ENCODE measurements around the gene MYO5B.

DNA sequence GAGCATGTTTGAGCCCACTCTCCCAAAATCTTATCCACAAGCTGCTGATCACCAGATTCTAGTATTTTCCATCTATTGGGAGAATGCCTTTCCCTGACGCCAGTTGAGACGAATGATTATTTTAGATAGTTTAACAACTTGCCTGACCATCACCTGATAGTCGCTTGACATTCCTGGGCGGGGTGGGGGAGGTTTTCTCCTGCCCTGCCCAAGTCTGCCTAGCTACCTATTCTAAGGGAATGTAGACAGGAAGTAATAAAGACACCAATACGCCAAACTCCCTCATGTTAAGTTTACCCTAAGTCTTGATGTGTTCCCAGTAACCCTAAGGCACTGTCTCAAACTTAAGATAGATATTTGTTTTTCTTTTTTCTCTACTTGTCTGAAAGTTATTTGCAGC is 377.0 kb downstream of the MYO5B start:
- TF ChIP-seq EZH2phosphoT487 (IDR thresholded peaks at IDR 0.05; ENCODE audit: borderline replicate concordance, low read length) = no peak
- TF ChIP-seq, protein P1, sequence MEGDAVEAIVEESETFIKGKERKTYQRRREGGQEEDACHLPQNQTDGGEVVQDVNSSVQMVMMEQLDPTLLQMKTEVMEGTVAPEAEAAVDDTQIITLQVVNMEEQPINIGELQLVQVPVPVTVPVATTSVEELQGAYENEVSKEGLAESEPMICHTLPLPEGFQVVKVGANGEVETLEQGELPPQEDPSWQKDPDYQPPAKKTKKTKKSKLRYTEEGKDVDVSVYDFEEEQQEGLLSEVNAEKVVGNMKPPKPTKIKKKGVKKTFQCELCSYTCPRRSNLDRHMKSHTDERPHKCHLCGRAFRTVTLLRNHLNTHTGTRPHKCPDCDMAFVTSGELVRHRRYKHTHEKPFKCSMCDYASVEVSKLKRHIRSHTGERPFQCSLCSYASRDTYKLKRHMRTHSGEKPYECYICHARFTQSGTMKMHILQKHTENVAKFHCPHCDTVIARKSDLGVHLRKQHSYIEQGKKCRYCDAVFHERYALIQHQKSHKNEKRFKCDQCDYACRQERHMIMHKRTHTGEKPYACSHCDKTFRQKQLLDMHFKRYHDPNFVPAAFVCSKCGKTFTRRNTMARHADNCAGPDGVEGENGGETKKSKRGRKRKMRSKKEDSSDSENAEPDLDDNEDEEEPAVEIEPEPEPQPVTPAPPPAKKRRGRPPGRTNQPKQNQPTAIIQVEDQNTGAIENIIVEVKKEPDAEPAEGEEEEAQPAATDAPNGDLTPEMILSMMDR (IDR thresholded peaks at IDR 0.05; ENCODE audit: low read depth, low read length, poor library complexity, severe bottlenecking) = no peak

All from DOHH2 (cell line).